K562 (cell line): ENCODE data around the gene TUT1. TPM values are rescaled to one million over a fixed set of nuclear protein-coding genes. Genes with fewer than 3 reads are reported as not detected.

Source experiments
- BHLHE40 ChIP-seq: IDR thresholded peaks from 2 replicates; pipeline ENCODE4 v1.6.1; 2011; ENCODE audit warnings: low read length, improper control_type of control experiment
- GABPA ChIP-seq: fragments of 200-800 bp; sonication (Bioruptor generic); conservative IDR thresholded peaks from 2 replicates; pipeline ENCODE4 v1.6.1; 2016; ENCODE audit warnings: low read depth, missing genetic modification characterization, missing compliant biosample characterization
- MTA2 ChIP-seq: fragments of 450-650 bp; IDR thresholded peaks from 2 replicates; pipeline ENCODE4 v1.6.1; 2016; ENCODE audit warnings: low read depth
- NCOA1 ChIP-seq: fragments of 450-650 bp; IDR thresholded peaks from 2 replicates; pipeline ENCODE4 v1.6.1; 2016; ENCODE audit warnings: low read depth
- RB1 ChIP-seq: fragments of 450-650 bp; IDR thresholded peaks from 2 replicates; pipeline ENCODE4 v1.6.1; 2017; ENCODE audit warnings: low read depth, mild to moderate bottlenecking
- SETDB1 ChIP-seq: IDR thresholded peaks from one replicate; pipeline ENCODE4 v1.6.1; 2012; ENCODE audit warnings: low read length, control low read depth, inconsistent platforms
- SMAD4 ChIP-seq: fragments of 250-450 bp; sonication (Bioruptor Pico); conservative IDR thresholded peaks from 2 replicates; pipeline ENCODE4 v1.8.0; 2021; ENCODE audit warnings: inconsistent platforms, mild to moderate bottlenecking, moderate library complexity
- SMARCA5 ChIP-seq: fragments of 450-650 bp; IDR thresholded peaks from 2 replicates; pipeline ENCODE4 v1.6.1; 2016
- STAT5B ChIP-seq: fragments of 250-450 bp; sonication (Bioruptor Pico); IDR thresholded peaks from 2 replicates; pipeline ENCODE4 v1.8.0; 2021; ENCODE audit warnings: mild to moderate bottlenecking, inconsistent platforms
- TCF7L2 ChIP-seq: fragments of 150-350 bp; IDR thresholded peaks from 2 replicates; pipeline ENCODE4 v1.6.1; 2016; ENCODE audit warnings: low read depth, mild to moderate bottlenecking, low read length, moderate library complexity
- TSHZ1 ChIP-seq: fragments of 250-450 bp; sonication (Bioruptor Pico); IDR thresholded peaks from 2 replicates; pipeline ENCODE4 v1.4.0; 2020; ENCODE audit warnings: mild to moderate bottlenecking, moderate library complexity
- UBTF ChIP-seq, 2 experiments: IDR thresholded peaks; 2 replicates each; pipeline ENCODE4 v1.6.1; 2012; ENCODE audit warnings: improper control_type of control experiment in 2 of 2, low read depth in 2 of 2, low read length in 2 of 2, borderline replicate concordance in 1 of 2
- VEZF1 ChIP-seq: fragments of 200-800 bp; sonication (Bioruptor generic); IDR thresholded peaks from 2 replicates; pipeline ENCODE4 v1.6.1; 2017; ENCODE audit warnings: missing genetic modification characterization, missing compliant biosample characterization
- ZBTB17 ChIP-seq: fragments of 450-650 bp; formaldehyde crosslinking; IDR thresholded peaks from 2 replicates; pipeline ENCODE4 v1.4.0; 2020; ENCODE audit warnings: mild to moderate bottlenecking
- polyA plus RNA-seq, 8 experiments: library from polyadenylated mRNA; depleted of rRNA in 4 of 8; stranded (reverse) in 5 of 8; unstranded in 3 of 8; fragments of >200 nt; fragmentation: Nextera tagmentation in 2 of 8; fragmentation: Illumina TruSeq in 1 of 8; extraction: Ambion mirVana in 2 of 8; extraction: Trizol in 1 of 8; gene quantifications; 2 replicates each; pipeline versions ENCODE4 v1.2.1 to v1.2.3, GENCODE V29; 2011 to 2014; ENCODE audit warnings: inconsistent platforms in 1 of 8, missing spikeins in 1 of 8
- total RNA-seq, 7 experiments: library from RNA; depleted of rRNA in 6 of 7; stranded (reverse); fragments of >200 nt in 6 of 7; fragmentation: Illumina TruSeq in 2 of 7; extraction: Trizol in 2 of 7; gene quantifications; 2 replicates each; pipeline versions ENCODE4 v1.2.1 to v1.2.3, GENCODE V29; 2011 to 2021; ENCODE audit warnings: low replicate concordance in 1 of 7
- TF ChIP-seq, protein P1 (sequence below): IDR thresholded peaks from 2 replicates; pipeline ENCODE4 v1.6.1; 2011; ENCODE audit warnings: borderline replicate concordance, low read depth, mild to moderate bottlenecking, moderate library complexity, low read length; ENCODE audit not compliant: insufficient read depth, poor library complexity, severe bottlenecking
- TF ChIP-seq, protein P2 (sequence below): fragments of 450-650 bp; formaldehyde crosslinking; IDR thresholded peaks from 2 replicates; pipeline ENCODE4 v1.4.0; 2020; ENCODE audit warnings: mild to moderate bottlenecking, mixed read lengths

Gene TUT1
- total and polyA plus RNA-seq, 9 of the 15 experiments (the other 6 are each of a cell fraction or from before 2014, with no cell fraction given): 0.66 to 44.3 (median 15.7) TPM

DNA sequence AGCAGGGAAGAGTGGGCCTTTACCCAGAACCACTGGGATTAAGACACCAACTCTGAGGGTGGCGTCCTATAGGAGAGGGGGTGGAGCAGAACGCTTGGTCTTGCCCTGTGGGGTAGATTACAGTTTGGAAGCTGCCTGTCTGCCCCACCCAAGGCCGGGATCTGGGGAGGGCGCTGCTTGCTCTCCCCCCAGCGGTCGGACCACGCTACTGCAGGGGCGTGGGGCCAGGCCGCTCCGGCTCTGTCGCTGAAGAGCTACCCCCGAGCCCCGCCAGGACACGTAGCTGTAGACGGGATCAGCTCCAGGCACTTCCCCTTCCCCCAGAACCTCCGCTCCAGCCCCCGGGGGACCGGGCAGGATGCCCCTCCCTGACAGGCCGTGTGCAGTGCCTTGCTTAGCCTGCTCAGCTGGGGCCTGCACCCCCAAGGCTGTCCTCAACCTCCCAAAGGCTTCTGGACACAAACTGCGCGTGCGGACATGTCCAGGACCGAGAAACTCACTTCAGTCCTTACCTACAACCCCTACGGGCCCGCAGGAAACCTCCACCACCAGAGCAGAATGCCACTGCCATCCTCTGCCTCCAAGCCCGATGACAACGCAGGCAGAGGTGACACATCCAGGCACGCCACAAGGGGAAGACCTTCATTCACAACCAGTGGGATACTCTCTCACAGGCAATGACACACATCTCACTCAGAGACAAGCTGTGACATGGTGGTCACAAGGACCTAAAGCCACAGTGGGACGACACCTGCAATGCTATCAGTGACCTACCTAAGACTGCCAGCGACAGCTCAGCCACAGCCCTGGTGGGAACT, 48.4 kb downstream of the TUT1 start (continued):
- TF ChIP-seq UBTF (IDR thresholded peaks at IDR 0.05; ENCODE audit: borderline replicate concordance in 1 of 2, low read depth in 2 of 2, low read length in 2 of 2): peak in 1 of 2 experiments; percentile 19; a peak in 1 of 4 replicates
- TF ChIP-seq STAT5B (CRISPR knock-in tag): no peak
- TF ChIP-seq SMARCA5: 0 out of 2 replicates have a peak, but pooled peaks have one; percentile 70
- peak; percentile 73 for TF ChIP-seq VEZF1
- TF ChIP-seq TSHZ1: no peak
- no peak for TF ChIP-seq NCOA1
- TF ChIP-seq RB1: peak; percentile 92
- 0 out of 2 replicates have a peak, but pooled peaks have one; percentile 48 for TF ChIP-seq ZBTB17 (CRISPR knock-in tag)
- no peak for TF ChIP-seq MTA2
- TF ChIP-seq TCF7L2: no peak
- peak; percentile 52 for TF ChIP-seq BHLHE40
- TF ChIP-seq, protein P1, sequence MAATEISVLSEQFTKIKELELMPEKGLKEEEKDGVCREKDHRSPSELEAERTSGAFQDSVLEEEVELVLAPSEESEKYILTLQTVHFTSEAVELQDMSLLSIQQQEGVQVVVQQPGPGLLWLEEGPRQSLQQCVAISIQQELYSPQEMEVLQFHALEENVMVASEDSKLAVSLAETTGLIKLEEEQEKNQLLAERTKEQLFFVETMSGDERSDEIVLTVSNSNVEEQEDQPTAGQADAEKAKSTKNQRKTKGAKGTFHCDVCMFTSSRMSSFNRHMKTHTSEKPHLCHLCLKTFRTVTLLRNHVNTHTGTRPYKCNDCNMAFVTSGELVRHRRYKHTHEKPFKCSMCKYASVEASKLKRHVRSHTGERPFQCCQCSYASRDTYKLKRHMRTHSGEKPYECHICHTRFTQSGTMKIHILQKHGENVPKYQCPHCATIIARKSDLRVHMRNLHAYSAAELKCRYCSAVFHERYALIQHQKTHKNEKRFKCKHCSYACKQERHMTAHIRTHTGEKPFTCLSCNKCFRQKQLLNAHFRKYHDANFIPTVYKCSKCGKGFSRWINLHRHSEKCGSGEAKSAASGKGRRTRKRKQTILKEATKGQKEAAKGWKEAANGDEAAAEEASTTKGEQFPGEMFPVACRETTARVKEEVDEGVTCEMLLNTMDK: peak; percentile 18
- TF ChIP-seq SMAD4 (CRISPR knock-in tag): peak; percentile 62; the same call in 1 of the 2 replicates
- no peak for TF ChIP-seq SETDB1
- TF ChIP-seq, protein P2, sequence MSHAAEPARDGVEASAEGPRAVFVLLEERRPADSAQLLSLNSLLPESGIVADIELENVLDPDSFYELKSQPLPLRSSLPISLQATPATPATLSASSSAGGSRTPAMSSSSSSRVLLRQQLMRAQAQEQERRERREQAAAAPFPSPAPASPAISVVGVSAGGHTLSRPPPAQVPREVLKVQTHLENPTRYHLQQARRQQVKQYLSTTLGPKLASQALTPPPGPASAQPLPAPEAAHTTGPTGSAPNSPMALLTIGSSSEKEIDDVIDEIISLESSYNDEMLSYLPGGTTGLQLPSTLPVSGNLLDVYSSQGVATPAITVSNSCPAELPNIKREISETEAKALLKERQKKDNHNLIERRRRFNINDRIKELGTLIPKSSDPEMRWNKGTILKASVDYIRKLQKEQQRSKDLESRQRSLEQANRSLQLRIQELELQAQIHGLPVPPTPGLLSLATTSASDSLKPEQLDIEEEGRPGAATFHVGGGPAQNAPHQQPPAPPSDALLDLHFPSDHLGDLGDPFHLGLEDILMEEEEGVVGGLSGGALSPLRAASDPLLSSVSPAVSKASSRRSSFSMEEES: no peak
- TF ChIP-seq GABPA: no peak
